ENCODE results near the gene SLC35C1.

The SLC35C1 gene

GRCh38 chr11:45810431-45811108 lies 5.6 kb downstream of the SLC35C1 start:
- Histone ChIP-seq H3K4me3 (ENCODE audit: low read length) (no peak overlapping the region; the same call in 1 of the 2 replicates), H3K36me3 (ENCODE audit: control insufficient read depth, insufficient read depth, low read length) (peaks cover 7% of the 10 kb centered on the region), H3K27ac (ENCODE audit: low read length) (no peak overlapping the region), H3K4me1 (ENCODE audit: control insufficient read depth, insufficient read depth, low read length) (peaks cover 4% of the 10 kb centered on the region), H3K9me3 (ENCODE audit: control insufficient read depth, insufficient read depth, low read length) (no peaks in the 10 kb centered on the region), H3K27me3 (ENCODE audit: control insufficient read depth, insufficient read depth, low read length) (no peaks in the 10 kb centered on the region)
- WGBS (ENCODE audit: insufficient coverage, insufficient read length): no CpG with 5 or more reads among the region's 23 CpGs
- DNase-seq (ENCODE audit: low read depth, low spot score): no peak

- WGBS (ENCODE audit: insufficient coverage, insufficient read length): no CpG with 5 or more reads among the region's 17 CpGs
- Histone ChIP-seq H3K27ac (ENCODE audit: low read length) (no peak overlapping the region), H3K27me3 (ENCODE audit: control insufficient read depth, insufficient read depth, low read length) (no peaks in the 10 kb centered on the region), H3K9me3 (ENCODE audit: control insufficient read depth, insufficient read depth, low read length) (no peaks in the 10 kb centered on the region), H3K4me3 (ENCODE audit: low read length) (no peak overlapping the region), H3K4me1 (ENCODE audit: control insufficient read depth, insufficient read depth, low read length) (peaks cover 4% of the 10 kb centered on the region; the same call in 1 of the 2 replicates), H3K36me3 (ENCODE audit: control insufficient read depth, insufficient read depth, low read length) (peaks cover 7% of the 10 kb centered on the region)
- DNase-seq (ENCODE audit: low read depth, low spot score): no peak
These were observed 6.1 kb downstream of the SLC35C1 start for GRCh38 chr11:45811109-45811435.

- no peak for DNase-seq (ENCODE audit: low read depth, low spot score)
These were observed 6.8 kb downstream of the SLC35C1 start for GRCh38 chr11:45811571-45812290.

GRCh38 chr11:45812581-45813548 lies 7.9 kb downstream of the SLC35C1 start:
- H3K36me3 ChIP-seq (ENCODE audit: control insufficient read depth, insufficient read depth, low read length): peaks cover 7% of the 10 kb centered on the region
- WGBS (ENCODE audit: insufficient coverage, insufficient read length): no CpG with 5 or more reads among the region's 7 CpGs
- H3K4me3 ChIP-seq (ENCODE audit: low read length): no peak overlapping the region
- no peak overlapping the region for H3K27ac ChIP-seq (ENCODE audit: low read length)
- no peaks in the 10 kb centered on the region for H3K27me3 ChIP-seq (ENCODE audit: control insufficient read depth, insufficient read depth, low read length)
- H3K9me3 ChIP-seq (ENCODE audit: control insufficient read depth, insufficient read depth, low read length): no peaks in the 10 kb centered on the region
- H3K4me1 ChIP-seq (ENCODE audit: control insufficient read depth, insufficient read depth, low read length): peaks cover 4% of the 10 kb centered on the region; the same call in 1 of the 2 replicates
- no peak for DNase-seq (ENCODE audit: low read depth, low spot score)

More at GRCh38 chr11:45811571-45812290, 6.8 kb downstream of the SLC35C1 start:
- peaks cover 7% of the 10 kb centered on the region for H3K36me3 ChIP-seq (ENCODE audit: control insufficient read depth, insufficient read depth, low read length)
- no CpG with 5 or more reads among the region's 8 CpGs for WGBS (ENCODE audit: insufficient coverage, insufficient read length)
- H3K4me1 ChIP-seq (ENCODE audit: control insufficient read depth, insufficient read depth, low read length): peaks cover 4% of the 10 kb centered on the region; the same call in 1 of the 2 replicates
- no peaks in the 10 kb centered on the region for H3K27me3 ChIP-seq (ENCODE audit: control insufficient read depth, insufficient read depth, low read length)
- no peak overlapping the region for H3K27ac ChIP-seq (ENCODE audit: low read length)
- no peaks in the 10 kb centered on the region for H3K9me3 ChIP-seq (ENCODE audit: control insufficient read depth, insufficient read depth, low read length)
- H3K4me3 ChIP-seq (ENCODE audit: low read length): no peak overlapping the region

GRCh38 chr11:45815747-45816146 lies 10.8 kb downstream of the SLC35C1 start:
- no peaks in the 10 kb centered on the region for H3K9me3 ChIP-seq (ENCODE audit: control insufficient read depth, insufficient read depth, low read length)
- no peak for DNase-seq (ENCODE audit: low read depth, low spot score)
- H3K27me3 ChIP-seq (ENCODE audit: control insufficient read depth, insufficient read depth, low read length): no peaks in the 10 kb centered on the region
- no peak overlapping the region for H3K27ac ChIP-seq (ENCODE audit: low read length)
- H3K36me3 ChIP-seq (ENCODE audit: control insufficient read depth, insufficient read depth, low read length): peaks cover 6% of the 10 kb centered on the region
- H3K4me1 ChIP-seq (ENCODE audit: control insufficient read depth, insufficient read depth, low read length): peaks cover 4% of the 10 kb centered on the region; the same call in 1 of the 2 replicates
- no CpG with 5 or more reads among the region's 3 CpGs for WGBS (ENCODE audit: insufficient coverage, insufficient read length)
- H3K4me3 ChIP-seq (ENCODE audit: low read length): no peak overlapping the region

- Histone ChIP-seq H3K4me3 (ENCODE audit: low read length) (no peak overlapping the region), H3K4me1 (ENCODE audit: control insufficient read depth, insufficient read depth, low read length) (peaks cover 4% of the 10 kb centered on the region; the same call in 1 of the 2 replicates), H3K27ac (ENCODE audit: low read length) (no peak overlapping the region), H3K9me3 (ENCODE audit: control insufficient read depth, insufficient read depth, low read length) (no peaks in the 10 kb centered on the region), H3K27me3 (ENCODE audit: control insufficient read depth, insufficient read depth, low read length) (no peaks in the 10 kb centered on the region), H3K36me3 (ENCODE audit: control insufficient read depth, insufficient read depth, low read length) (no peaks in the 10 kb centered on the region)
- WGBS (ENCODE audit: insufficient coverage, insufficient read length): no CpG with 5 or more reads among the region's 3 CpGs
- no peak for DNase-seq (ENCODE audit: low read depth, low spot score)
These were observed 11.7 kb downstream of the SLC35C1 start for GRCh38 chr11:45816614-45817013.

GRCh38 chr11:45817191-45817590 lies 12.2 kb downstream of the SLC35C1 start:
- WGBS (ENCODE audit: insufficient coverage, insufficient read length): no CpG with 5 or more reads among the region's 7 CpGs

GRCh38 chr11:45818961-45819605 lies 14.1 kb downstream of the SLC35C1 start:
- Histone ChIP-seq H3K4me1 (ENCODE audit: control insufficient read depth, insufficient read depth, low read length) (peaks cover 4% of the 10 kb centered on the region; the same call in 1 of the 2 replicates), H3K9me3 (ENCODE audit: control insufficient read depth, insufficient read depth, low read length) (no peaks in the 10 kb centered on the region), H3K36me3 (ENCODE audit: control insufficient read depth, insufficient read depth, low read length) (no peaks in the 10 kb centered on the region), H3K27ac (ENCODE audit: low read length) (no peak overlapping the region), H3K4me3 (ENCODE audit: low read length) (no peak overlapping the region), H3K27me3 (ENCODE audit: control insufficient read depth, insufficient read depth, low read length) (no peaks in the 10 kb centered on the region)
- no CpG with 5 or more reads among the region's 6 CpGs for WGBS (ENCODE audit: insufficient coverage, insufficient read length)
- DNase-seq (ENCODE audit: low read depth, low spot score): no peak

More at GRCh38 chr11:45817191-45817590, 12.2 kb downstream of the SLC35C1 start:
- H3K4me3 ChIP-seq (ENCODE audit: low read length): no peak overlapping the region
- H3K4me1 ChIP-seq (ENCODE audit: control insufficient read depth, insufficient read depth, low read length): peaks cover 4% of the 10 kb centered on the region; the same call in 1 of the 2 replicates
- no peaks in the 10 kb centered on the region for H3K9me3 ChIP-seq (ENCODE audit: control insufficient read depth, insufficient read depth, low read length)
- H3K27me3 ChIP-seq (ENCODE audit: control insufficient read depth, insufficient read depth, low read length): no peaks in the 10 kb centered on the region
- no peak for DNase-seq (ENCODE audit: low read depth, low spot score)
- no peaks in the 10 kb centered on the region for H3K36me3 ChIP-seq (ENCODE audit: control insufficient read depth, insufficient read depth, low read length)
- H3K27ac ChIP-seq (ENCODE audit: low read length): no peak overlapping the region

GRCh38 chr11:45820211-45820857 lies 15.4 kb downstream of the SLC35C1 start:
- no peaks in the 10 kb centered on the region for H3K36me3 ChIP-seq (ENCODE audit: control insufficient read depth, insufficient read depth, low read length)
- DNase-seq (ENCODE audit: low read depth, low spot score): no peak
- H3K27ac ChIP-seq (ENCODE audit: low read length): no peak overlapping the region
- no peaks in the 10 kb centered on the region for H3K27me3 ChIP-seq (ENCODE audit: control insufficient read depth, insufficient read depth, low read length)
- no CpG with 5 or more reads among the region's 5 CpGs for WGBS (ENCODE audit: insufficient coverage, insufficient read length)
- H3K4me3 ChIP-seq (ENCODE audit: low read length): no peak overlapping the region
- no peaks in the 10 kb centered on the region for H3K9me3 ChIP-seq (ENCODE audit: control insufficient read depth, insufficient read depth, low read length)
- H3K4me1 ChIP-seq (ENCODE audit: control insufficient read depth, insufficient read depth, low read length): peaks cover 4% of the 10 kb centered on the region; the same call in 1 of the 2 replicates
